SK-MEL-5 (cell line): Measurements from ENCODE around the gene ACBD6. TPM values are rescaled to one million over a fixed set of nuclear protein-coding genes. Genes with fewer than 3 reads are reported as not detected.

Experiments used
- DNase-seq: peaks from one replicate; pipeline ENCODE4 v3.0.0-alpha.2; 2016; ENCODE audit warnings: low read depth, low spot score
- in situ Hi-C: cut with HindIII; loops from 2 replicates; pipeline ENCODE4 v1.10.0; 2016; ENCODE audit warnings: low sequenced_read_pairs, high pct_unique_total_duplicates, low pct_unique_long_range_greater_than_20kb
- total RNA-seq: library from RNA; depleted of rRNA; stranded (reverse); fragments of >200 nt; shearing (Covaris generic); gene quantifications from 2 replicates; pipeline ENCODE4 v1.2.3, GENCODE V29; 2014

Gene ACBD6
- total RNA-seq, 1 experiment from 2014 or later = 46.0 TPM

GRCh38 chr1:180402551-180402950 lies 99.8 kb downstream of the ACBD6 start:
- in situ Hi-C loops = no loop called here
- no peak for DNase-seq

DNA sequence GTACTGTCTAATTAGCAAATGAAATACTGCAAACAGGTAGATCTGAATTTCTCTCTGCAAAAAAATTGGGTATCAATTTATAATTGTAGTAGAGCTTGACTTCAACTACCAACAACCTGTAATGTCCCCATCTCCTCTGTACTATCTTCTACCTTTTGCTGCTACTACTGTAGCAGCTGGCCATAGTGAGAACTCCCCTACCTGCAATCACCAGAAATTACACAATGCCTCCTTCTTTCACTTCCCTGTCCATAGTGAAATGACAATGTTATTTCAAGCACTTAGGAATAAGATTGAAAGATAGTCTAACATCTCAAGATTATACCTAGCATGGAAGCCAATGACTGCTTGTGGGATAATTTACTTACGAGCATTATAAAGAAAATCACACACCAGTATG lies 100.4 kb downstream of the ACBD6 start:
- in situ Hi-C loops = no loop called here

DNA sequence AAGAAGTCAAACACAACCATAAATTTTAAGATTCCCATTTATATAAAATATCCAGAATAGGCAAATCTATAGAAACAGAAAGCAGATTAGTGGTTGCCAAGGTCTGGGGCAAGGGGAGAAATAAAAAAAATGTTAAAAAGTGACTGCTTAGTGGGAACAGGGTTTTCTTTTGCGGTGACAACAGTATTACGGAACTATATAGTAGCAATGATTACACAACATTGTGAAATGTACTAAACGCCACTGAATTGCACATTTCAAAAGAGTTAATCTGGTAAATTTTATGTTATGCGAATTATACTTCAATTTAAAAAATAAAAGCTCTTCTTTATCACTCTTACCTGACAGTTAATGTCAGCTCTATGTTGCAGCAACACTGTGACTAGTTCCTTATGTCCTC lies 105.2 kb downstream of the ACBD6 start:
- no peak for DNase-seq
- in situ Hi-C loops = no loop called here

More for the DNA sequence above, 100.4 kb downstream of the ACBD6 start:
- no peak for DNase-seq

- in situ Hi-C loops = no loop called here
- no peak for DNase-seq
These were observed 109.8 kb downstream of the ACBD6 start for GRCh38 chr1:180392427-180393145.

DNA sequence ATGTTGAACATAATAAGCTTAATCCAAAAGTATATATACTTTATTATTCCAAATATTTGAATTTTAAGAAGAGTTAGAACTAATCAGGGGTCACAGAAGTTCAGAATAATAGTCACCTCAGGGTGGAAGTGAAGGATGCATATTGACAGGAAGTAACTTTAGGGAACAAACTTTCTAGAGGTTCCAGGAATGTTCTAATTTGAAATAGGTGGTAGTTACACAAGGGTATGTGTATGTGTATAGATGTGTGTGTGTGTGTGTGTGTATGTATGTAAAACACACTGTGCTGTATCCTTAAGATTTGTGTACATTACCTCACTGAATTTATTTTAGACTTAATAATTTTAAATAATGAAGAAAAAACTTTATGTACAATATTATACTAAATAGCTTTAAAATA lies 110.4 kb downstream of the ACBD6 start:
- no peak for DNase-seq
- in situ Hi-C loops = no loop called here

- no peak for DNase-seq
- in situ Hi-C loops = no loop called here
These were observed 115.0 kb downstream of the ACBD6 start for GRCh38 chr1:180387413-180387812.

DNA sequence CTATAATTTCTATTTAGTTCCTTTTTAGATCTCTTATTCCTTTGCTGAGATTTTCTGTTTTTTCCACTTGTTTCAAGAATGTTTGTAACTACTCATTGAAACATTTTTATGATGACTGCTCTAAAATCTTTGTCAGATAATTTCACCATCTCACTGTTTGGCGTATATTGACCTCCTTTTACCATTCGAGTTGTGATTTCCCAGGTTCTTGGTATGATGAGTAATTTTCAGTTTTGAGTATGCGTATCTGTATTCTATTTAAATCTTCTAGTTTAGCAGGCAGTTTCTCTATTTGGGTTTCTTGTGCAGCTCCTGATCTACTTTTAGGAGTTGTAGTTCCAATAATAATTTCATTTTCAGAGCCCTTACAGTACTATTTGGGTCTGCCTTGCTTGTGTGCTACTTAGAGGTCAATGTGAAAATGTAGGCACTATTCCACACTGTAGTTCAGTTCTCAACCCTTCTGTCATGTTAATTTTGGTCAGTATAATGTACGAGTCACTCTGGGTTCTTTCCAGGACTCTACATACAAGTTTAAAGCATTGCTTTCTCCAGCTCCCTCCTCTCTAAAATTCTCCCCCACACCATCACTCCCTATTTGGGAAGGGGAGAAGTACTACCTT lies 115.5 kb downstream of the ACBD6 start:
- in situ Hi-C loops = no loop called here
- DNase-seq = no peak

DNA sequence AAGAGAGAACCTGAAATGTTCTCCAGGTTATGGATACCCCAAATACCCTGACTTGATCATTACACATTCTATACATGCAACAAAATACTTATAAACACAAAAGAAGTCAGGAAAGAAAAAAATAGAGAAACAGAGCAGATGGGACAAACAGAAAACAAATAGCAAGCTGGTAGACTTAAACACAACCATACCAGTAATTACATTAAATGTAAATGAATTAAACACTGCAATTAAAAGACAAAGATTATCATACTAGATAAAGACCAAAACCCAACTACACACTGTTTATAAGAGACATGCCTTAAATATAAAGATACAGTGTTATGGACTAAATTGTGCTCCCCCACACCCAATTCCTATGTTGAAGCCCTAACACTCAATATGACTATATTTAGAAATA lies 117.2 kb downstream of the ACBD6 start:
- in situ Hi-C loops = no loop called here
- DNase-seq = no peak

DNA sequence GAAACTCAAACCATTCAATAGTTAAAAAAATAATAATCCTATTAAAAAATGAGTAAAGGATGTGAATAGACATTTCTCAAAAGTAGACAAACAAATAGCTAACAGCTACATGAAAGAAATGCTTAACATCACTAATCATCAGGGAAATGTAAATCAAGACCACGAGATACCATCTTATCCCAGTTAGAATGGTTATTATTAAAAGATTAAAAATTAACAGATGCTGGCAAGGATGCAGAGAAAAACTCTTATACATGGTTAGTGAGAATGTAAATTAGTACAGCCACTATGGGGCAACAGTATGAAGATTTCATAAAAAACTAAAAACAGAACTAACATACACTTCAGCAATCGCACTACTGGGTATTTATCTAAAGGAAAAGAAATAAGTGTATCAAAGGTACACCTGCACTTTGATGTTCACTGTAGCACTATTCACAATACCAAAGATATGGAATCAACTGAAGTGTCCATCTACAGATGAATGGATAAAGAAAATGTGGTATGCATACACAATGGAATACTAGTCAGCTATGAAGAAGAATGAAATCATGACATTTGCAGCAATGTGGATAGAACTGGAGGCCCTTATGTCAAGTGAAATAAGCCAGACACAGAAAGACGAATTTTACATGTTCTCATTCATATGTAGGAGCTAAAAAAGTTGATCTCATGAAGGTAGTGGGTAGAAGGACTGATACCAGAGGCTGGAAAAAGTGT lies 117.9 kb downstream of the ACBD6 start:
- DNase-seq = no peak
- in situ Hi-C loops = no loop called here

DNA sequence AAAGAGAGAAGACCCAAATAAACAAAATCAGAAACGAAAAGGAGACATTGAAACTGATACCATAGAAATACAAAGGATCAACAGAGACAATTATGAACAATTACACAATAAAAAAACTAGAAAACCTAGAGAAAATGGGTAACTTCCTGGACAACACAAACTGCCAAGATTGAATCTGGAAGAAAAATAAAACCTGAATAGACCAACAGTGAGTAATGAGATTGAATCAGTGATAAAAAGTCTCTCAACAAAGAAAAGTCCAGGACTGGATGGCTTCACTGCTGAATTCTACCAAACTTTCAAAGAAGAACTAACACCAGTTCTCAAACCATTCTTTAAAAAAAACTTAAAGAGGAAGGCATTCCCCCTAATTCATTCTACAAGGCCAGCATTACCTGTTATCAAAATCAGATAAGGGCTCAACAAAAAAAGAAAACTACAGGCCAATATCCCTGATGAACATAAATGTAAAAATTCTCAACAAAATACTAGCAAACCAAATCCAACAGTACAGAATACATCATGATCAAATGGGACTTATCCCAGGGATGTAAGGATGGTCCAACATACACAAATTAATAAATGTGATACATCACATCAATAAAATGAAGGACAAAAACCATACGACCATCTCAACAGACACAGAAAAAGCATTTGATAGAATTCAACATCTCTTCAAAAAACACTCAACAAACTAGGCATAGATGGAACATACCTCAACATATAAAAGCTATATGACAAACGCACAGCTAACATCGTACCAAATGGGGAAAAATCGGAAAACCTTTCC lies 119.9 kb downstream of the ACBD6 start:
- no peak for DNase-seq
- in situ Hi-C loops = no loop called here

DNA sequence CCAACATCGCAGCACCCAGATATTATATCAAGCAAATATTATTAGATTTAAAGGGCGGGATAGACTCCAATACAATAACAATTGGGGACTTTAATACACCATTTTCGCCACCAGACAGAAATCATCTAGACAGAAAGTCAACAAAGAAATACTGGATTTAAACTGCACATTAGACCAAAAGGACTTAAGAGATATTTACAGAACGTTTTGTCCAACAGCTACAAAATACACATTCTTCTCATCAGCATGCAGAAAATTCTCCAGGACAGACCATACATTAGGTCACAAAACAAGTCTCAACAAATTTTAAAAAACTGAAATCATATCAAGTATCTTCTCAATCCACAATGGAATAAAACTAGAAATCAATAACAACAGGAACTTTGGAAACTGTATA lies 121.2 kb downstream of the ACBD6 start:
- no peak for DNase-seq
- in situ Hi-C loops = no loop called here

DNA sequence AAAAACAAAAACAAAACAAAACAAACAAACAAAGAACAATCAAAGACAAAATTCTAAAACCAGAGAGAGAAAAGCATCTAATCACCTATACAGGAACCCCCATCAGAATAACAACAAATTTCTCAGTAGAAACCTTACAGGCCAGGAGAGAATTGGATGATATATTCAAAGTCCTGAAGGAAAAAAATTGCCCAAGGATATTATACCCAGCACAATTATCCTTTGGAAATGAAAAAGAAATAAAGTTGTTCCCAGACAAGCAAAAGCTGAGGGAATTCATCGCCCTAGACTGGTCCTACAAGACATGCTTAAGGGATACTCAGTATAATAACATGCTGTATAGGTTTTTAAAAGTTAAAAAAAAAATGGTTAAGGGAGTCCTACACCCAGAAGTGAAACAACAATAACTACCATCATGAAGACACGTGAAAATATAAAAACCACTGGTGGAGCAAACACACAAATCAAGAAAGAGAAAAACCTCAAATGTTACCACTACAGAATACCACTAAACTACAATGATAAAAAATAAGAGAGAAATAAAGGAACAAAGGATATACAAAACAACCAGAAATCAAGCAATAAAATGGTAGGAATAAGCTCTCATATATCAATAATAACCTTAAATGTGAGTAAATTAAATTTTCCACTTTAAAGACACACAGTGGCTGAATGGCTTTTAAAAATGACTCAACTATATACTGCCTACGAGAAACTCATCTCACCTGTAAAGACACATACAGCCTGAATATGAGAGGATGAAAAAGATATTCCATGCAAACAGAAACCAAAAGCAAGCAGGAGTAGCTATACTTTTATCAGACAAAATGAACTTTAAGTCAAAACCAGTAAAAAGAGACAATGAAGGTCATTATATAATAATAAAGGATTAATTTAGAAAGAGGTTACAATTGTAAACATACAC lies 121.9 kb downstream of the ACBD6 start:
- in situ Hi-C loops = no loop called here
- no peak for DNase-seq

DNA sequence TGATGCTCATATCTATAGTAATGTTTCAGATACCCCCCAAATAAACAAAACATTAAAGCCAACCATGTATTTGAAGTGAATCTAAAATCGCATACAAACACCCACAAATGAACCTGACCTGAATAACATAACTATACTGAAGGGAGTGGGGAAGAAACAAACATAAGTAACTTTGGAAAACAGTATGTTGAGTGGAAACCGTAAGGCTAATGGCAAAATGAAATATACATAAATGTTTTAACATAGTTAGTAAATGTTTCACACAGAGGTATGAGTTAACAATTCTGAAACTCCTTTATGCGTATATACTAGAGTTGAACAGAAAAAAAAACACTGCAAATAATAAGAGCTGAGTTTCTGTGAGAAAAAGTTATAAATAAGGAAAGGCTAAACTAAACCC lies 125.6 kb downstream of the ACBD6 start:
- in situ Hi-C loops = no loop called here

DNA sequence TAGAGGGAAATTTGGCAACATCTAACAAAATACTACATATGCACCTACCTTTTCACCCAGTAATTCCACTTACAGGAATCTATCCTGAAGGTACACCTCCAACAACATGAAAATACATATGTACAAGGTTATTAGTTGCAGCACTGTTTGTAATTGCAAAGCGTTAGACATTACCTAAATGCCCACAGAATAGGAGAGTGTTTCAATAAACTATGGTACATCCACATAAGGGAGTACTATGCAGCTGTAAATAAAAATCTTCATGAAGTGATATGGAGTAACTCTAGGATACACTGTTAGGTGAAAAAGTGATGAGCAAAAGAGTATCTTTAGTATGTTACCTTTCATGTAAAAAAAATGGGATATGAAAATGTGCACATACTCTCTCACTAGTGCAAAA lies 126.1 kb downstream of the ACBD6 start:
- DNase-seq = no peak
- in situ Hi-C loops = no loop called here

More for the DNA sequence above, 125.6 kb downstream of the ACBD6 start:
- DNase-seq = no peak

GRCh38 chr1:180372728-180373127 lies 129.6 kb downstream of the ACBD6 start:
- in situ Hi-C loops = no loop called here
- DNase-seq = no peak

GRCh38 chr1:180370597-180370996 lies 131.8 kb downstream of the ACBD6 start:
- in situ Hi-C loops = no loop called here
- no peak for DNase-seq

DNA sequence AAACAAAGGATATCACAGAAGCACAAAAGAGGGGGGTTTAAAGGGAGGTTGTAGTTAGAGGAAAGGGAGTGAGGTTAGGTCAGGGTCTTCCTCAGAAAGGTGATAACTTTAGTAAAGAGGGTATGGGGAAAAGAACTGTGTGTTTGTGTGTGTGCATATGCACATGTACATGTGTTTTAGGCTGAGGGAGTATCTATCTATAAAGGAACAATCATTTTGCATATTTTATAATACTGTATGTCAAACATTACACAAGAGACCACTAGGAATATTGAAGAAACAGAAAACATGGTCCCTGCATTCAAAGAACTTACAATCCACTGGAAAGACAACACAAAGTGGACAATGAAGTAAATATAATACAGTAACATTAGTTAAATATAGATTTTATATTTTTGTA lies 132.2 kb downstream of the ACBD6 start:
- in situ Hi-C loops = no loop called here
- no peak for DNase-seq
